GM19239 (cell line): ENCODE measurements around the gene PHLPP1.

Experiments
- DNase-seq: peaks from one replicate; pipeline ENCODE4 v3.0.0; 2011; ENCODE audit warnings: low spot score; ENCODE audit not compliant: insufficient read length
- FAIRE-seq: peaks from 2 replicates; lab custom pipeline; 2011; peaks lifted over from hg19 to GRCh38; lab: Jason Lieb, UNC

The PHLPP1 gene

GRCh38 chr18:62918361-62918760 lies 203.0 kb downstream of the PHLPP1 start:
- FAIRE-seq (no peak), DNase-seq (no peak)

DNA sequence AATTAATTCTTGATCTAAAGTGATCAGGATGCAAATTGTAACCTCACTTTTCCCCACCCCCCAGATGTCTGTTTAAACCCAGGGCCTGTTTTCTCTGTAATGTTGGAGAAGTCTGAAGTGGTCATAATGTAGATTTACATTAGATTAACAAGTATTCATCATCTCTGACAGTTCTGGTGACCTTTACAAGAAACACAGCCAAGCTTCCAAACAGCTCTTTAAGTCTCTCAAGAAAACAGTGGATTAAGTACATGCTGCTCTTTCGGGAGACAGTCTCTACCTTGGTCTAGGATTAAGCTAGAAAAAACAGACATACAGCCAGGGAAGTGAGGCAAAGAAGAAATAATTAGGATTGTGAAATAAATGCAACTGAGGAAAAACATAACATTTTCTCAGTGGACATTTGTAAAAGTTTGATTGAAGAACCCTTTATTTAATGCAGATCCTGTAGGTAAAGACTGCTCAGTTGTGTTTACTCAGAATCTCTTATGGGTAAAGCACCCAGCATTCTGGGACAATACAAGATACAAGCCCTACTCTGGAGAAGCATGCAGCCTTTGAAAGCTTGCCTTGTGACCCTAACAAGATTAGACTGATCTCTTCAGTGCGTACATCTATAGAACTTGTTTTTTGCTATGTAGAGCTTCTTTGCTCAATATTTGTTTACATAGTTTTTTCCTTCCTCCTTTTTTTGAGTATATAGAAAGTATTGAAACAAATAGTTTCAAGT lies 203.9 kb downstream of the PHLPP1 start:
- FAIRE-seq: peak; percentile 14
- DNase-seq: no peak

GRCh38 chr18:62925031-62925688 lies 209.8 kb downstream of the PHLPP1 start:
- FAIRE-seq: peak; percentile 67
- no peak for DNase-seq

DNA sequence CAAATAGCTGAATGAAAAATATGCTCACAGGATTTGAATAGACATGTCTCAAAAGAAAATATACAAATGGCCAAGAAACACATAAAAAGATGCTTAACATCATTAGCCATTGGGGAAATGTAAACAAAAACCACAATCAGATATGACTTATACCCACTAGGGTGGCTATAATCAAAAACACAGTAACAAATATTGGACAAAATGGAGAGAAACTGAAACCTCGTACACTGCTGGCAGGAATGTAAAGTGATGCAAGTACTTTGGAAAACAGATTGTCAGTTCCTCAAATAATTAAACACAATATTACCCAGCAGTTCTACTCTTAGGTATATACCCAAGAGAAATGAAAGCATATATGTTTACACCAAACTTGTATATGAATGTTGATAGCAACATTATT lies 213.0 kb downstream of the PHLPP1 start:
- FAIRE-seq (peak; percentile 64), DNase-seq (no peak)

- no peak for FAIRE-seq
These were observed 218.0 kb downstream of the PHLPP1 start for GRCh38 chr18:62933261-62933887.

DNA sequence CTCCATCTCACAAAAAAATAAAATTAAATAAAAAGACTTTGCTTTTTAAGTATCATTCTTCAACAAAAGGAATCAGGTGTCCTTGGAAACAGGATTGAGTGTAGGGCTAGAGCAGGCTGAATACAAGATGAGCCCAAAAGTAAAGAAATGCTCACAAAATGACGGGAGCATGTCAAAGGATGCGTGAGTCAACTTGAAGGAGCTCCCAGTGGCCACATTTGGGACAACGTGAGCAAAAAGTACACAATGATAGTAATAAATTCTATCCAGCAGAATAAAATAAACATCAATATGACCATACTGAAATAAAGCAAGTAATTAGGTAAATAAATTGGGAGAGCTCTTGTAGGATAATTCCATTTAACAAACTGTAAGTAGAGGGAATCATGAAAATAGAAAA lies 220.7 kb downstream of the PHLPP1 start:
- no peak for DNase-seq

More at GRCh38 chr18:62933261-62933887, 218.0 kb downstream of the PHLPP1 start:
- DNase-seq: no peak

GRCh38 chr18:62937065-62937464 lies 221.7 kb downstream of the PHLPP1 start:
- DNase-seq (no peak), FAIRE-seq (no peak)

More for the DNA sequence above, 220.7 kb downstream of the PHLPP1 start:
- FAIRE-seq: no peak

DNA sequence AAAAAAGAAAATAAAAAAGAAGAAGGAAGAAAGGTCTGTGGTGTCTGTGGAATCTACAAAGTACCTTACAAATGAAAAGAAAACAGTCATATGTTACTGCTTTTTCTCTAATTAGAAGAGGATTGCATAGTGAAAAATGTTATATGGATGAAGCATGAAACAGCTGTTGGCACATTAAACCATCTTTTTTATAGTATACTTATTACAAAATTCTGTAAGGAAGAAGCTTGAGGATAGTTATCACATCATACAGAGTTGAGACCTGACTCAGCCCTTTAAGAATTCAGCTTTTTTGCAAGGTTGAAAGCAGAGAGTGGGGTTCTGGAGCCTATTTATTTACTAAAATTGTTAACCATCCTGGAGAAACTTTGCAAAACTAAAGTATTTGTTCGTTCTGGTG lies 222.7 kb downstream of the PHLPP1 start:
- DNase-seq (no peak), FAIRE-seq (no peak)

DNA sequence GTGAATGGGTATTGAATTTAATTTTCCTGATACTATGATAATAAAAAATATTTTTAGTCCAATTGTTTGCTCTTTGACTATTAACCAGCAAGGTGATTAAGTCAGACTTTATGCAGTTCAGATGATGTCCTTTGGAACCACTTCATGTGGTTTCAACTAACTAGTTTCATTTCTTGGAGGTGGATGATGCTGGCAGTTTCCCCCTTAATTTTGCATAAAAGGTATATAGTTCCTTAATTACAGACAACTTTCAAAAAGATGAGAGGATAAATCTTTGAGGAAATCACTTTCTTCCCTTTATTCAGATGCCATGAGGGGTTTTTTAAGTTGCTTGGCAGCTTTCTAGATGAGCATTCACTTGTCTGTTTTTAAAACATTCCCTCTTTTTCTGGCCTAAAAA lies 223.1 kb downstream of the PHLPP1 start:
- FAIRE-seq: no peak
- peak; percentile 16 for DNase-seq

GRCh38 chr18:62939433-62939832 lies 224.1 kb downstream of the PHLPP1 start:
- FAIRE-seq (peak; percentile 89), DNase-seq (no peak)

DNA sequence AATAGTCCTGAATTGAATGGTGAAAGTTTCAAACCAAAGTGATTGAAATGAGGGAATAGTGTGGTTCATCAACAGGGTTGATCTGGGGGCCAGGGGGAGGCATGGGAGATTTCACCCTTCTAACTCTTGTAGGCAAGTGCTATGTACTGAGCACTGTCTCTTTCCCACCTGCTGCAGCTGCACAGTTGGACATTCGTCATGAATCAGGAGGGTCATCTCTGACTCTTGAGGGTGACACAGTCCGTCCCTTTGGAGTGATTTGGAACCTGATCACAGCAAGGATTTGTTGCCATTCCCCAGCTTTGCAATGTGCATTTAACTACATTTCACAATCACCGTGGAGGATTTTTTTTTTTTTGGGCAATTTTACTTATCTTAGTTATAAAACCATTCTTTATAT lies 224.6 kb downstream of the PHLPP1 start:
- DNase-seq (no peak), FAIRE-seq (no peak)

- no peak for FAIRE-seq
- no peak for DNase-seq
These were observed 227.2 kb downstream of the PHLPP1 start for GRCh38 chr18:62942578-62942977.

DNA sequence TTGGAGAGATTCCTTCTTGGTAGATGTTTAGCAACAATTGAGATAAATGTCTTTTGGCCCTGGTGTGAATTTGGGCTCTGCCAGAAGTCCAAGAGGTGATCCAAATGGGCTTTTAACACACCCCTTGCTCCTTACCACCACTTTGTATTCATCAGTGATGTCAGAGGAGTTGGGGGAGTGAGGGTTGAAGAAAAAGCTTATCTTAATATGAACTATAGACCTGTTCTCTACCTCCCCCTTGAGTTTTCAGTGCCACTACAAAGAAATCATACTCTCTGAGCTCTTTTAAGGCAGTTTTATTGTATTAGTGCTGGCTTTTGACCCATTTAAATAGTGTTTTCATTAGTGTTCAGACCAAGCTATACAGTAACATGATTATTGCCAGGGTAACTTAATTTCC lies 229.1 kb downstream of the PHLPP1 start:
- DNase-seq: no peak
- FAIRE-seq: peak; percentile 67

GRCh38 chr18:62948788-62949187 lies 233.4 kb downstream of the PHLPP1 start:
- FAIRE-seq (no peak), DNase-seq (no peak)

DNA sequence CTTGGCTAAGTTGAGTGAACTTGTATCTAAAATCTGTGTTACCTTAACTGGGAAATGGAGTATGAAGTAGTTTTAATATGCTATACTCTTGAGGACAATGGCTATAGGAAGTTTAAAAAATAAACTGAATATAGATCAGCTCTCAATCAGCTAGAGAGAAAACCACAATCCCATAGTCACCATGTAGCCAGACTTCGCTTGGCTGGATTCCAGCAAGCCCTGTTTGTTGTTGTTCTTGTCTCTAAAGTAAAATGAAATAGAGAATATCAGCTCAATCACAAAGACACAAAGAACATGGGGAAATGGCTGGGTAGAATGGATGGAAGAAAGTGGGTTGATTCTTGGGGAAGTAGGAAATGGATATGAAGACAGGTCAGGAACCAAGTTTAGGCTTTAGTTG lies 234.9 kb downstream of the PHLPP1 start:
- FAIRE-seq (no peak), DNase-seq (no peak)

GRCh38 chr18:62952807-62953206 lies 237.5 kb downstream of the PHLPP1 start:
- DNase-seq (no peak), FAIRE-seq (no peak)

- no peak for FAIRE-seq
- no peak for DNase-seq
These were observed 238.3 kb downstream of the PHLPP1 start for GRCh38 chr18:62953663-62954062.

- FAIRE-seq (no peak), DNase-seq (no peak)
These were observed 239.0 kb downstream of the PHLPP1 start for GRCh38 chr18:62954366-62954765.

- DNase-seq (no peak), FAIRE-seq (peak; percentile 60)
These were observed 242.6 kb downstream of the PHLPP1 start for GRCh38 chr18:62957885-62958472.

DNA sequence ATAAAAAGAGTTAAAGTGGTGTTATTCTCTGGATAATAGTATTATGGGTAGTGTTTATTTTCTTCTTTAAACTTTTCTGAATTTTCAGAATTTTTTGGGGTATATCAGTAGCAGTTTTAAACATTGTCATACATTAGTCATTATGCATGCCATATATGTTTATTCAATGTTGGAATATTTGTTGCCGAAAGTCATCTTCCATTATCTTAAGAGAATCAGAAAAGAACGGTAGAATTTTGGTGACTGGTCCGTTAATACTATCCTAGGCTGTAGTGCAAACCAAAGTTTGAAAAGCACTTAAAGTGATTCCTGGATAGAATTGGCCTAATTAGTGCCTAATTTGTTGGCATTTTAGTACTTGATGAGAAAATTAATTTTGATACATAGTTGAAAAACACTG lies 244.1 kb downstream of the PHLPP1 start:
- DNase-seq: no peak
- no peak for FAIRE-seq

GRCh38 chr18:62963507-62963906 lies 248.2 kb downstream of the PHLPP1 start:
- DNase-seq (no peak), FAIRE-seq (no peak)
